UCSD-AML1 (cell line): ENCODE data around the gene ZNF668.
"Not testable (repeated sequence)": the region's sequence is repeated elsewhere in the genome, so short reads cannot be mapped to it uniquely, and the experiment has no call there.

Experiments used
- DNase-seq: peaks from one replicate; lab custom pipeline; 2025; ENCODE audit not compliant: unreplicated experiment; lab: John Stamatoyannopoulos, UW

The ZNF668 gene

DNA sequence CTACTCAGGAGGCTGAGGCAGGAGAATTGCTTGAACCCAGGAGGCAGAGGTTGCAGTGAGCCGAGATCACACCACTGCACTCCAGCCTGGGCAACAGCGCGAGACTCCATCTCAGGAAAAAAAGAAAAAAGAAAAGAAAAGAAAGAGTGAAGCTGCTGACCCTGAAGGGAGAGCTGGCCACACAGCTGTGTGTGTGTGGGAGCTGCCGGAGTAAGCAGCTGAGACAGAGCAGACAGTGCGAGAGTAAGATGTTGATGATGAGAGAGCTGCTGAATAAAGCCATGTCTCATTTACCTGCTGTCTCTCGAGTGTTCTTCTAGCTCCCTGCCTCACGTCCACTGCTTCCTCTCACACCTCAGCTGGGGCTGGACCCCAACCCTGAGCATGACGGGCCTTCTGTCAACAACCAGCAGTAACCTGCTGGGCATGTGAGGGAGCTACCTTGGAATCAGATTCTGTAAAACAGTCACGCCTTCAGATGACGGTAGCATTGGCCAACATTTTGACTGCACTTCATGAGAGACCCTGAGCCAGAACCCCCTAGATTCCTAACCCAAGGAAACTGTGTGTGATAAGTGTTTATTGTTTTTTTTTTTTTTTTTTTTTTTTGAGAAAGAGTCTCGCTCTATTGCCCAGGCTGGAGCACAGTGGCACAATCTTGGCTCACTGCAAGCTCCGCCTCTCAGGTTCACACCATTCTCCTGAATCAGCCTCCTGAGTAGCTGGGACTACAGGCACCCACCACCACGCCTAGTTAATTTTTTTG is 27.0 kb upstream of the ZNF668 start:
- not testable (repeated sequence) for DNase-seq

DNA sequence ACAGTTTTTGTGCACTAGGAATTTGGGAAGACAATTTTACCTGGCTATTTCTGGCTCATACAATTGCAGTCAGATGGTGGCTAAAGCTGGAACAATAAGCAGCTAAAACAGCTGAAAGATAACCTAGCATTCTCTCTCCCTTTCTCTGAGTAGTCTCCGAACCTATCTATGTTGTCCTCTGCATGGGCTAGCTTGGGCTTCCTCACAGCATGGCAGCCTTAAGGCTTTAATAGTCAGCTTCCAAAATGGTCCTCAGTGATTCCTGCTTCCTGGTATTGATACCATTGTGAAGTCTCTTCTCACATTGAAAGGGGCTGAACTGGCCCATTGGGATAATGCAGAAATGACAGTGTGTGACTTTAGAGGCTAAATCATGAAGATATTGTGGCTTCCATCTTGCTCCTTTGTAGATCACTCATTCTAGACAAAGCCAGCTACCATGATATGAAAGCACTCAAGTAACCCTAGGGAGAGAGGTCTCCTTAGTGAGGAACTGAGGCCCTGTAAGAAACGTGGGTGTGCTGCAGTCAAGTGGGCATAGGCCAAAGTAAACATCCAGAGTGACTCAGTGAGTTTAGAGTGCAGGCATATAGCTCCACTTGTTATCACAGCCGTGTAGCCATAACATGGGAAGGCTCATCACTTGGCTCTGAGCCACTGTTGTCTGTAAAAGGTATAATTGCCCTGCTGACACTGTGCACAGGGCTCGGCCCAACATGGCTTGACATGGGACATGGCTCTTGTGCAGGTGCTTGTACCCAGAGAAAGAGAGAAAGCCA is 26.0 kb upstream of the ZNF668 start:
- no peak for DNase-seq

DNA sequence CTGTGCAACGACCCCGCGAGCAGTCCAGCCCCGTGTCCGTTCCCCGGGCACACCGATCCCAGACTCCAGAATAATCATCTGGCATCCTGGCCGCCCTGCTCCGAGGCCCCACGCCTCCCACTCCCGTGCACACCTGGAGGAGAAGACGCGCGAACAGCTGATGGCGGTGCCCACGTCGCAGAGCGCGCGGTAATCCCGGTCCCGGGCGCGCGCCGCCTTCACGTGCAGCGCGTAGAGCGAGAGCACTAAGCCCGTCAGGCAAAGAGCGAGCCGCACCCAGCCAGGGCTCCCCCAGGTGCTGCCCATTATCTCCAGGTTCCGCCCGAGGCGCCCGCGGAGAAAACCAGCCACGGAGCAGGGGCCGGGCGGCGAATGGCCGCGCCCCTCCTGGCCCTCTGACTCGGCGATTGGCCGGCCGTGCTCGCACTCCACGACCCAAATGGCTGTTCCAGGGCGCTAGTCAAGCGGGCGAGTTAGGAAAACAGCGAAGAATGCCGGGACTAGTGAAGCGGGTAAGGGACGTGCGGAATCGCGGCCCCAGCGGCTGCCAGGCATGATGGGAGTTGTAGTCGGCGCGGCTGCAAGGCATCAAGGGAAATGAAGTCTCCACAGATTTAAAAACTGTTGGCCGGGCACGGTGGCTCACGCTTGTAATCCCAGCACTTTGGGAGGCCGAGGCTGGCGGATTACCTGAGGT is 20.5 kb upstream of the ZNF668 start, which contains the start of gene VKORC1:
Gene VKORC1, minus strand, starts transcription at position 374 of the 697 bp plus-strand sequence. Its CDS starts 68 bp downstream, at position 306.
- peak; percentile 95 for DNase-seq

DNA sequence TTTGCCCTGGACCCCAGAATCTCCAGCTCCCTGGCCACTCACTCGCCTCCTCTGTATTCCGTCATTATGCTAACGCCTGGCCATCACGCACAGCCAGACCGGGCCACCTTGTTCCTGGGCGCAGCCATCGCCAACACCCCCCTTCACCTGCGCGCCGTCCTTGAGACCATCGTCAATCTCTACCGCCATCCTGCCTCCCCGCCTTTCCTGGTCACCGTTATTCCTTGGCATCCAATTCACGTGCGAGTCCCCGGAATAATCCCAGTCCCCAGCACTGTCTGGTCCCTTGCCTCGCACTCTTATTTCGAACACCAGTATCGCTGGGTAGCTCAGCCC is 20.0 kb upstream of the ZNF668 start:
- DNase-seq, result no peak

DNA sequence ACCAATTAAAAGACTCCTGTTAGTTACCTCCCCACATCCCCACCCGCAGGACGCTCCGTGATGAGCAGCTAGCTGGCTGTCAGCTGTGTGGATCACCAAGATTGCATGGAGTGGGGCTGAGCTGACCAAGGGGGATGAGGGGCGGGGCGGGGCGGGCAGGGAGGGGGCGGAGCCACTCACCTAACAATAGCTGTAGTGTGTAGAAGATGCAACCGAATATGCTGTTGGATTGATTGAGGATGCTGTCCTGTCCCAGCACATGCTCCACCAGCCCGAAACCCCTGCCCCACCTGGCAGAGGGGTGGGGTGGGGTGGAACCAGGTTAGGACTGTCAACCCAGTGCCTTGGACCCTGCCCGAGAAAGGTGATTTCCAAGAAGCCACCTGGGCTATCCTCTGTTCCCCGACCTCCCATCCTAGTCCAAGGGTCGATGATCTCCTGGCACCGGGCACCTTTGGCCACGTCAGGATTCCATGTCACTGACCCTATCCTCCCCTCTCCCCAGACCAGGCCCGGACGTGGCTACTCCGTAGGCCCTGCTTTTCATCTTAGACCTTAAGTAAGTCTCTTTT is 19.2 kb upstream of the ZNF668 start:
- DNase-seq, result no peak

DNA sequence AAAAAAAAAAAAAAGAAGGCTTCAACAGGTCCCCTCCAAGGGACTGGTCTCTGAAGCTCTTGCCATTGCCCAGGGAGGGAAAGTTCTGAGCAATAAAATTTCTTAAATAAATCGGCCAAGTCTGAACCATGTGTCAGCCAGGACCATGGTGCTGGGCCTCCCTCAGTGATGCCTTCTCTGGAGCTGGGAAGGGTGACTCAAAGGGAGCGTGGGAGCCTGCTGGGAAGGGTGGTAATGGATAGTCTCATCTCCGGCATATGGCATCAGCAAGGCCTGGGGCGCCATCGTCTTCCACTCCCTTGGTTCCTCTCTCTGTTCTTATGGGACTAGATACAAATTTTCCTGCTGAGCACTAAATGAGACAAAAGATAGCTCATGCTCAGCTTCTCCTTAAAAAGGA is 18.3 kb upstream of the ZNF668 start:
- DNase-seq, result no peak

DNA sequence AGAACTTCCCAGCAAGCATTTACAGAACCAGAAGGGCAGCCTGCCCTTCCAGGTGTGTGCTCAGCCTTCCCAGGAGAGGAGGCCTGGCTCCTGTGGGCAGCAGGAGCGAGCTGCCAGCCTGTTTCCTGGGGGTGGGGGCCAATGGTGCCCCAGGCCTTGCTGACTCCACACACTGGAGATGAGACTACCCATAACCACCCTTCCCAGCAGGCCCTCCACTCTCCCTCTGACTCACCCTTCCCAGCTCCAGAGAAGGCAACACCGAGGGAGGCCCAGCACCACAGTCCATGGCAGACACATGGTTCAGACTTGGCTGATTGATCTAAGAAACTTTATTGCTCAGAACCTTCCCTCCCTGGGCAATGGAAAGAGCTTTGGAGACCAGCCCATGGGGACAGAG is 16.5 kb upstream of the ZNF668 start:
- no peak for DNase-seq

DNA sequence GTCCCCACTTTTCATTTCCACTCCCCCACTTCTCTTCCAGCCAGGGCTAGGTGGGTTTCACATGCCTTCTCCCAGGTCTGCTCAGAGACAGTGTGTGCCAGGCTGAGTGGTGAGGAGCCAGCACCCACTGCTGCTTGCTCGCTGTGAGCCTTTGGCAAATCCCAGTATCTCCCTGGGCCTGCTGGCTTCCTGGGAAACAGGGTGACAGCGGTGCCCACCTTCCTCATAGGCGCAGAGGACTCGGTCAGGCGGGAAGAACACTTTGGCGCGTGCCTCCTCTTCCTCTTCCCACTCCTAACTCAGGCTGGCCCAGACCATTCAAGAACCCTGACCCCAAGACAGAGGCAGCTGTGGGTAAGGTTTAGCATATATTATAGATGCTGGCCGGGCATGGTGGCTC is 15.2 kb upstream of the ZNF668 start:
- no peak for DNase-seq

DNA sequence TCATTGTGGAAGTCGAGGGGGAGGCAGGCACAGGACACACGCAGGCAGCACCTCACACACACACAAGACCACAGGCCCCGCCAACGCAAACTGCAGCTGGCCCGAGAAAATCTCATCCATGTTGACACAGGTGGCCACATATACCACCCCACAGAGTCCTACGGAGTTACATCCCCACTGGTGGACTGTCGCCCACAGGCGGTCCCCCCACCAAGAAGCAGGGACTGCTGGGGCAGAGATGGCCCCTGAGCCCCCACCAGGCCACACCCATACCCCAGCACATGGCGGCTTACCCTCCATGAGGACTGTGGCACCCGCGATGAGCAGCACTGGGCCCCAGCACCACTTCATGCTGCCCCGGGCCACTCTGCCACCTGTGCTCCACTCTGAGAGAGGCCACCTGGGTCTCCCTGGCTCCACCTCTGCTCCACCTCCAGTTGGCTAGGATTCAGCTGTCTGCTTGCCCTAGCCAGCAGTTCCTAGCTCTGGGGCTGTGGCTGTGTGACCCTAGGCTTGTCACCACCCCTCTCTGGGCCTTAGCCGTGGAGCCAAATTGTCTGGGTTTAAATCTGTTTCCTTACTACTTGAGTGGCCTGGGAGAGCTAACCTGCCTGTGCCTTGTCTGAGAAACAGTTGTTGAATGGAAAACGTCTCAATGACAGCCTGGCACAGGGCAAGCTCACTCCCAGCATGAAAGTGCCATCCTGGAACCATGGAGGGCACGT is 14.6 kb upstream of the ZNF668 start, which contains the start of gene PRSS53:
Gene PRSS53, minus strand, starts transcription at position 485 of the 725 bp plus-strand sequence. Its CDS starts 134 bp downstream, at position 351.
- DNase-seq, result no peak

DNA sequence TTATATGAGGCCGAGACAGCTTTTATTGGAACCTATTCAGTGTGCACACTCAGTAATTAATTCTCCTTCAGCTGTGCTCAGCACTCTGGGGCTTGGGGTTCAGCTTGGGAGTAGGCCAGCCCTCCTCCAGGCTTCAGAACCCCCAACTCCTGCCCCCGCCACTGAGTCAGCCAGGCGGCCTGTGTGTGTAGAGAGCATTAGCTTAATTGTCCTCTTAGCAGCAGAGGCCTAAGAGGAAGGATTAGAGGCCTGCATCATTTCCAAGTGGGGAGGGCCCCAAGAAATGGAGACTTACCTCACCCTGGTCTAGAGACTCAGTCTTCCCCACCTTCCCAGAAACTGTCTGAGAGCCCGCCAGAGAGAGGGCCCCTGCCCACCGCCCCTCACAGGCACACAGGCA is 13.9 kb upstream of the ZNF668 start:
- no peak for DNase-seq

DNA sequence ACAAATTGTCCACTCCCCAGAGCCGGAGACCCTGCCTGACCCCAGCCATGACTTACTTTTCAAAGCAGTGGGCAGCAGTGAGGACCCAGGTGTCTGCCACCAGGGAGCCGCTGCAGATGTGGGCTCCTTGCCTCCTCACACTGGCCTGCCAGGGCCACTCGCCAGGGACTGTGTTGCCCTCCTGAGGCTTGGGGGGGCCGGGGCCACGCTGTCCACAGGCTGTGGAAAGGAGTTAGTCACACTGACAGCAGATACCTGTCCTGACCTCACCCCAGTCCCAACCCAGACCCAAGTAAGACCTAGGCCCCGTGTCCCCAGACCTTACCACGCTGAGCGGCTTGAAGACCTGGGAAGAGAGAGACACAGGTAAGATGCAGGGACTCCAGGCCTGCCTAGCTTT is 13.4 kb upstream of the ZNF668 start:
- no peak for DNase-seq

DNA sequence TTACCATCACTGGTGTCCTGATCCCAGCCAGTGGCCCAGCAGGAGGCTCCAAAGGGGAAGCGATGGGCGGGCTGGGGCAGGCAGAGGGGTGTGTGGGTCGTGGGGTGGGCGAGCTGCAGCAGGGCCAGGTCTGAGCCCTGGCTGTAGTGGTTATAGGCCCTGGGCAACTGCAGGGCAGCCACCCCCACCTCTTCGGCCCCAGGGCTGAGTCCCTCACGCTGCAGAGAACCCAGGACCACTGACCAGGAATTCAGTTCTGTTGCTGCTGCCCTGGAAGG is 12.5 kb upstream of the ZNF668 start:
- no peak for DNase-seq

DNA sequence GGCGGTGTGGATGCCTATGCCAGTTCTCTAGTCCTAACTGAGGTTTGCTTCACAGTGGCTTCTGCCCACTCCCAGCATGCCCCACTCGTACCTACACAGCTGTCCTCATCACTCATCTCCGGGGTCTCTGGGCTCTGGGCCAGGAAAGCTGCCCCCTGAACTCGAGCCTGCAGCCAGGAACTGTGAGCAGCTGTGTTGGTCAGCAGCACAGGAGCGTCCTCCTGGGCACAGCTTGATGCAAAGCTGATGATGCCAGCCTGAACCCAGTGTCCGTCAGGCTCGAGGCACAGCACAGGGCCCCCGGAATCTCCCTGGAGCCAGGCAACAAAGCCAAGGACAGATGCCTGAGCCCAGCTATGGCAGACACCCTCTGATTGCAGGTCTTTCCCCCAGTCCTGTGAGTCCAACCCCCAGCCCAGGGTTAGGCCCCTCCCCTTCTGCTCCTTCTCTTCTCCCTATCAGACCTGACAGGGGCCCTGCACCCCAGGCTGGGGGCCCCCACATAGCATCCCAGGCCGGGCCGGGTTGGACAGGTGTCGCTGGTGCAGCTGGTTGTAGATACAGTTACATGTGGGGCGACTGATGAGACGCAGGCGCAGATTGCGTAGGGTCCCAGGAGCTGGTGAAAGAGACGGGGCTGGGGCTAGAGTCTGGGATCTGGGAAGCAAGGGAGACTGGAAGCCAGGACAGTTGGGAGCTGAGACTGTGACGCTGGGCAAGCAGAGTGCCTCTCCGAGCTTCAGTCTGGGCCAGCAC is 12.0 kb upstream of the ZNF668 start:
- no peak for DNase-seq

DNA sequence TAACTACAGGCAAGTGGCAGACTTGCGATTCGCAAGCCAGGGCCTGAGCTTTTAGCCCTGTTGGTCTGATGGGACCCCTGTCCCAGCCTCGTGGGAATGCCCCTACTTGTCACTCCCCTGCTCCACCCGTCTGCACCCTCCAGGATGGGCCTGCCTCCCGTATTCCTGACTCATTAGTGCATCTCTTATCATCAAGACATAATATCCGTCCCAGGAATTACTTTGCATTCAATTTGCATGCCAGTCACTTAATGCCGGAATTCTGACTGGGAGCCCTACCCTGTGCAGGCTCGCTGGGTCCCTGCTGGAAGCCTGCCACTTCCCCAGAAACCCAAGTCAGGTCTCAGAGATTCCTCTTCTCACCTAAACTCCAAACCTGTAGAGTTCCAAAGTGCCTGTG is 11.4 kb upstream of the ZNF668 start:
- DNase-seq, result no peak

DNA sequence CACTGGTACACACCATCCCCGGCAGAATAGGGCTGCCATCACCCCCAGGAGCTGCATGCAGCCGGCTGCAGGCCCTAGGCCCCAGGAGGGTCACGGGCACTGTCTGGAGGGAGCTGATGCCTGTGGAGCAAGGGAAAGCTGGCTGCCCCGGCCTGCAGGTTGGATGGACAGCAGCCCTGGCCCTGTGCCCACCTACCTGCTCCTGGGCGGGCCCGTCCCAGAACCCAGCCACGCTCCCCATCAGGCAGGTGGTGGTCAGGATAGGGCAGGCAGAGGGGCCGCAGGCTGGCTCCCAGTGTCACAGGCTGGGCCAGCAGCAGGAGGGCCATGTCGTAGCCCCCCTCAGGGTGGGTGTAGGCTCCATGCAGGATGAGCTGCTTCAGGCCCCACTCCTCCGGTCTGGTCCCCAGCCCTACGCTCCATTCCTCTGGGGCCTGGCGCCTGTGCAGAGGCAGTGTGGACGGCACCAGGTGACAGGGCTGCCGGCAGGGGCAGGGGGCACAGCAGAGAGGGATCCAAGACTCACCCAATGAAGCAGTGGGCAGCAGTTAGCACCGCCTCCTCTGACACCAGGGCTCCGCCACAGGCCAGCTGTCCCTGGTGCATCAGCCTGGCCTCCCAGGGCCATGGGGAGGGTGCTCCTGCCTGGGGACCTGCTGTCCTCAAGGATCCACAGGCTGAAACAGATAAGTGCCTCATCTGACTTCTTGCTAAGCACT is 10.7 kb upstream of the ZNF668 start:
- no peak for DNase-seq

DNA sequence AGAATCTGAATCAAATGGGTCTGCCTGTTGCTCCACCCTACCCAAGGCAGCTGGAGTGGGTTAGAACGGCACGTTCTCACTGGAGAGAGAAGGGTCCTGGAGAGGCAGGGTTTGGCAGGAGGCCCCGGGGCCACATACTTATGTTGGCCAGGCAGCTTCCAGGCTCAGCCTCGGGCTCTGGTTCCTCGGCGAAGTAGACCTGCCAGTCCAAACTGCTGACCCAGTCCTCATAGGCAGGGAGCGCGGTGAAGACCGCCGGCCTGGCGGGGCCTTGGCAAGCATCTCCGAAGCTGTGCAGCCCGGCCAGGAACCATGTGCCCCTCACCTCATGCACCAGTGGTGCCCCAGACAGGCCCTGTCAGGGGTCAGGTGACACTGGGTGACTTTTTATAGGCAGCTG is 9.9 kb upstream of the ZNF668 start:
- DNase-seq, result no peak

DNA sequence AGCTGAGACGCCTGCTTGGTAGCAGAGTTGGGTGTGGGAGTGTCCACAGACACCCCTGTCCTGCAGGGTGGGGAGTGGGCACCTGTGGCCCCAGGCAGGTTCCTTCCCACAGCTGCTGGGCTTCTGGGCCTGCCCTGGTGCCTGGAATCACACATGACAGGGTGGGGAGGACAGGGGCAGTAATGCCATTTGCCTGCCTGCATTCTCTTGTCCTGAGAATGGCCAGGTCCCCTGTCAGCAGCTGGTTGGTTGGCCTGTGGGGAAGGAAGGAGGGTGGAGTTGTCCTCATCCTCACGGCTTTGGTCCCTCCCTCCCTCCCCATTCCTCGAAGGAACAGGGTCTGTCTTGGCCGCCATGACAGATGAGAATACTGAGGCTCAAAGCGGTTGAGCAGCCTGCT is 9.5 kb upstream of the ZNF668 start:
- DNase-seq, result no peak

DNA sequence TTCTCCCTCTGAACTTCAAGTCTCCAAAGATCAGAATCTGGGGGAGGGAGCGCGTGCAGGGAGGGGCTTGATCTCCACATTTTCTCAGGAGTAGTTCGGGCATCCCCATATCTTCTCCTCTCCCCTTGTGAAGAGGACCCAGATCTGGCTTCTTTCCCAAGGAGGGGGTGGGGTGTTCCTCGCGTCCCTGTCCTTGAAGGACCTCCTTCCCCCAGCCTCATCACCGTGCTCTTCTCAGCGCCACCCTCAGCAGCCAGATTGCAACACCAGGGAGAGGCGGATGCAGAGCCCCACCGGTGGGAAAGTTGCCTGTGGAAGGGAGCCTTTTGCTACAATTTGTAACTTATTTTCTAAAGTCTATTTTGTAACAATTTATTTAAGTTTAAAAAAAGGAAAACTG is 9.0 kb upstream of the ZNF668 start:
- DNase-seq, result no peak

DNA sequence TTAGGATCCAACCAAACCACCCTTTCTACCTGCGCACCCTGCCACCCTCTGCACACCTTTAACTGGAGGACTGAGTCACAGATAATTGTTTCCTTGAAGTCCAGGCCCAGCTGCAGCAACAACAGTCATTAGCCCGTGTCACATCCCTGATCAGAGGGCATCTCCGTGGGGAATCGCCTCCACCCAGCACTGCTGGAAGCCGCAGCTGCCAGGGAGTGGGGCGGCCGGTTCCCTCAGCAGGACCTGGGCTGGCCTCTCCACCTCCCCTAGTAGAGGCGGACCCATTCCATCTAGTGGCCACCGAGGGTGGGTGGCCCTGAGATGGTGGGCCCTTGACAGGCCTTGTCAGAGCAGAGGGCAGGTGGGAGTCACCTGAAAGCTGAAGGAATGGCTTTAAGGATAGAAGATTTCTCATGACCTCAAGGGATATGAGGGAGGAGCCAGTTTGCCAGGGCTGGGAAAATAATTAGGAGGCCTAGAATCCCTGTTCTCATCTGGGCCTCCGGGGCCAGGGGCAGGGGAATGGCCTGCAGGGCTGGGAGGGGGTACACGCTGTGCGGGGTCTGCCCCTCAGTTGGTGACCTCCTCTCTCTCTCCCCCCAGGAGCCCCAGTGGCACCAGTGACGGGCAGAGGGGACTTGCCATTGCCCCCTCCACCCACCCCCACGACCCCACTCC is 8.5 kb upstream of the ZNF668 start:
- DNase-seq, result no peak
